ENCODE measurements around the gene TWIST1.

The TWIST1 gene

GRCh38 chr7:19117091-19117869, at the start of gene TWIST1:
TWIST1 (minus strand) TSS chr7:19117636; CDS start chr7:19117321, 315 bp downstream.
- no peak for DNase-seq (ENCODE audit: low read depth in 2 of 2)

- DNase-seq (ENCODE audit: low read depth in 2 of 2), result no peak
Observed at GRCh38 chr7:19161671-19162070, 44.2 kb upstream of the TWIST1 start.

GRCh38 chr7:19146699-19147098, 29.3 kb upstream of the TWIST1 start:
- DNase-seq (ENCODE audit: low read depth in 2 of 2), result no peak

GRCh38 chr7:19145434-19146115, 28.1 kb upstream of the TWIST1 start:
- no peak for DNase-seq (ENCODE audit: low read depth in 2 of 2)

- no peak for DNase-seq (ENCODE audit: low read depth in 2 of 2)
Observed at GRCh38 chr7:19144661-19145433, 27.4 kb upstream of the TWIST1 start, which contains the start of gene FERD3L. FERD3L (minus strand) TSS chr7:19145421; CDS start chr7:19145362, 59 bp downstream.

- DNase-seq (ENCODE audit: low read depth in 2 of 2), result no peak
Observed at GRCh38 chr7:19143881-19144574, 26.6 kb upstream of the TWIST1 start.

GRCh38 chr7:19139706-19140327, 22.4 kb upstream of the TWIST1 start:
- DNase-seq (ENCODE audit: low read depth in 2 of 2), result no peak

- DNase-seq (ENCODE audit: low read depth in 2 of 2), result no peak
Observed at GRCh38 chr7:19133886-19134285, 16.4 kb upstream of the TWIST1 start.

- no peak for DNase-seq (ENCODE audit: low read depth in 2 of 2)
Observed at GRCh38 chr7:19133390-19133789, 16.0 kb upstream of the TWIST1 start.

- no peak for DNase-seq (ENCODE audit: low read depth in 2 of 2)
Observed at GRCh38 chr7:19128856-19129255, 11.4 kb upstream of the TWIST1 start.

GRCh38 chr7:19121977-19122588, 4.6 kb upstream of the TWIST1 start:
- DNase-seq (ENCODE audit: low read depth in 2 of 2), result no peak

GRCh38 chr7:19119870-19120486, 2.5 kb upstream of the TWIST1 start:
- DNase-seq (ENCODE audit: low read depth in 2 of 2), result no peak

GRCh38 chr7:19119372-19119771, 1.9 kb upstream of the TWIST1 start:
- no peak for DNase-seq (ENCODE audit: low read depth in 2 of 2)

- DNase-seq (ENCODE audit: low read depth in 2 of 2), result no peak
Observed at GRCh38 chr7:19118636-19119371, 1.4 kb upstream of the TWIST1 start.

- DNase-seq (ENCODE audit: low read depth in 2 of 2), result no peak
Observed at GRCh38 chr7:19117870-19118608, 603 bp upstream of the TWIST1 start.

GRCh38 chr7:19116121-19117090, 1.0 kb downstream of the TWIST1 start:
- DNase-seq (ENCODE audit: low read depth in 2 of 2), result no peak

GRCh38 chr7:19114551-19114855, 2.9 kb downstream of the TWIST1 start:
- DNase-seq (ENCODE audit: low read depth in 2 of 2), result no peak

Data from activated CD4-positive, alpha-beta T cell treated with anti-CD3 and anti-CD28 coated beads for 24 hours (primary cell).